HEK293T (cell line): Measurements from ENCODE around the gene NKTR.

ENCODE experiments used
- ARNT ChIP-seq: fragments of 450-650 bp; IDR thresholded peaks from 2 replicates; pipeline ENCODE4 v1.6.1; 2017; ENCODE audit warnings: mild to moderate bottlenecking
- BHLHE40 ChIP-seq: fragments of 450-650 bp; IDR thresholded peaks from 2 replicates; pipeline ENCODE4 v1.6.1; 2016; ENCODE audit warnings: mild to moderate bottlenecking, moderate library complexity, borderline replicate concordance
- ELF4 ChIP-seq: fragments of 450-650 bp; IDR thresholded peaks from 2 replicates; pipeline ENCODE4 v1.6.1; 2017; ENCODE audit warnings: antibody characterized with exemption
- FOXA1 ChIP-seq: fragments of 450-650 bp; IDR thresholded peaks from 2 replicates; pipeline ENCODE4 v1.6.1; 2016; ENCODE audit warnings: mild to moderate bottlenecking
- FOXM1 ChIP-seq: fragments of 450-650 bp; IDR thresholded peaks from 2 replicates; pipeline ENCODE4 v1.6.1; 2017; ENCODE audit warnings: mild to moderate bottlenecking, borderline replicate concordance
- L3MBTL2 ChIP-seq: fragments of 450-650 bp; conservative IDR thresholded peaks from 2 replicates; pipeline ENCODE4 v1.6.1; 2016; ENCODE audit warnings: mild to moderate bottlenecking
- NFRKB ChIP-seq: fragments of 450-650 bp; IDR thresholded peaks from 2 replicates; pipeline ENCODE4 v1.6.1; 2016; ENCODE audit warnings: mild to moderate bottlenecking, moderate library complexity
- SP1 ChIP-seq: fragments of 450-650 bp; IDR thresholded peaks from 2 replicates; pipeline ENCODE4 v1.6.1; 2017
- SUZ12 ChIP-seq: fragments of 450-650 bp; IDR thresholded peaks from 2 replicates; pipeline ENCODE4 v1.6.1; 2016; ENCODE audit warnings: mild to moderate bottlenecking
- ZNF384 ChIP-seq: fragments of 450-650 bp; IDR thresholded peaks from 2 replicates; pipeline ENCODE4 v1.6.1; 2016
- TF ChIP-seq, protein P1 (sequence below): fragments of 450-650 bp; IDR thresholded peaks from 2 replicates; pipeline ENCODE4 v1.6.1; 2016

DNA sequence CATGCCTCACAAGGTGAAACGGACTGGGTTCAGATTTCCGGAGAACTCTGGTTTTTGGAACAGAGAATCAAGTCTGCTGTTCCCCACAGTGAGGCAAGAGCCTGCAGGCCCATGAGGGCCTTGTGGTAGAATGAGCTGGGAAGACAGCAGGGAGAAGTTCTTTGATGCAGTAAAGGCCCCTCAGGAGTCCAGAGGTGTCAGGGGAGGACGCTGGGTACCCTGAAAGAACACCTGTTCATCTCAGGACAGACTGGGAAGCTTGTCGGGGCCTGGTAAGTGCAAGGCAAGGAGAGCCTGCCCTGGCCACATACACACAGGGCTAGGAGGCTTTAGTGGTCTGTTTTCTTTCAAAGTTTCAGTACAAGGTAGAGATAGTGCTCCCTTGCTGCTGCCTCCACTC lies 49.3 kb downstream of the NKTR start:
- TF ChIP-seq FOXM1 (no peak), L3MBTL2 (no peak), ZNF384 (no peak), SUZ12 (no peak), ELF4 (no peak), NFRKB (no peak), BHLHE40 (no peak), SP1 (no peak), FOXA1 (no peak), ARNT (no peak)
- TF ChIP-seq, protein P1, sequence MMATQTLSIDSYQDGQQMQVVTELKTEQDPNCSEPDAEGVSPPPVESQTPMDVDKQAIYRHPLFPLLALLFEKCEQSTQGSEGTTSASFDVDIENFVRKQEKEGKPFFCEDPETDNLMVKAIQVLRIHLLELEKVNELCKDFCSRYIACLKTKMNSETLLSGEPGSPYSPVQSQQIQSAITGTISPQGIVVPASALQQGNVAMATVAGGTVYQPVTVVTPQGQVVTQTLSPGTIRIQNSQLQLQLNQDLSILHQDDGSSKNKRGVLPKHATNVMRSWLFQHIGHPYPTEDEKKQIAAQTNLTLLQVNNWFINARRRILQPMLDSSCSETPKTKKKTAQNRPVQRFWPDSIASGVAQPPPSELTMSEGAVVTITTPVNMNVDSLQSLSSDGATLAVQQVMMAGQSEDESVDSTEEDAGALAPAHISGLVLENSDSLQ = no peak
